Stimulated activated CD4-positive, alpha-beta T cell treated with anti-CD3 and anti-CD28 coated beads, Interleukin-1b, Interleukin-23, amount 100 ng/mL, for 24 hours (primary cell): ENCODE results near the gene RHBDF2.

Experiments
- DNase-seq, 4 experiments: peaks; one replicate each; pipeline ENCODE4 v3.0.0-alpha.2; 2020; ENCODE audit warnings: low read depth in 4 of 4, low spot score in 1 of 4

RHBDF2 gene

DNA sequence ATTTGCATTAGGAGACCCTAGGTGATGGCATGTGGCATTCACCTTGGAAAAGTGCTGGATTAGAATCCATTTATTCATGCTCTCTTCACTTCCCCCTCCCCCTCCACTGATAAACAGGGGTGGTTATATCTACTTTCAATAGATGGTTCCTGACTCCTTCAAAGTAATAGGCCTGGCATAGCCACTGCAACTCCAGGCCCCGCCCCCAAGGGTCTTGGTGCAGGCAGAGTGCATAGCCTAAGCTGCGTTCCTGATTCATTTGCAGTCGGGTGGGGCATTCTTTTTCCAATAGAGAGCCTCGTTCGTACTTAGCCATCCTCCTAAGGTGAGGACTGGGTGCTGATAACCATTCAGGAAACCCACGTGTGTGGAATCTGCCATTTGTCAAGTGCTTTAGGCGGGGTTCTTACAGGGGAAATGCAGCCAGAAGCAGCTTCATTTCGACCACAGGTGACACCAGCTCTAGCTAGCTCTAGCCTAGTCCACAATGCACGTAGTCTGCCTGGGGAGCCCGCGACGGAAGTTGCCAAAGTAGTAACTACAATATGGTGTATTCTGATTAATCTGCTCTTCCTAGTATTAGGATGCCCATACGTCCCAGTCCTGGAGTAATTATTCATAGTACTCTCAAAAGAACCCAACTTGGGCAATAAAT lies 59.4 kb downstream of the RHBDF2 start:
- DNase-seq: no peak

- DNase-seq: no peak
Observed at GRCh38 chr17:76440751-76441362, 60.4 kb downstream of the RHBDF2 start.

DNA sequence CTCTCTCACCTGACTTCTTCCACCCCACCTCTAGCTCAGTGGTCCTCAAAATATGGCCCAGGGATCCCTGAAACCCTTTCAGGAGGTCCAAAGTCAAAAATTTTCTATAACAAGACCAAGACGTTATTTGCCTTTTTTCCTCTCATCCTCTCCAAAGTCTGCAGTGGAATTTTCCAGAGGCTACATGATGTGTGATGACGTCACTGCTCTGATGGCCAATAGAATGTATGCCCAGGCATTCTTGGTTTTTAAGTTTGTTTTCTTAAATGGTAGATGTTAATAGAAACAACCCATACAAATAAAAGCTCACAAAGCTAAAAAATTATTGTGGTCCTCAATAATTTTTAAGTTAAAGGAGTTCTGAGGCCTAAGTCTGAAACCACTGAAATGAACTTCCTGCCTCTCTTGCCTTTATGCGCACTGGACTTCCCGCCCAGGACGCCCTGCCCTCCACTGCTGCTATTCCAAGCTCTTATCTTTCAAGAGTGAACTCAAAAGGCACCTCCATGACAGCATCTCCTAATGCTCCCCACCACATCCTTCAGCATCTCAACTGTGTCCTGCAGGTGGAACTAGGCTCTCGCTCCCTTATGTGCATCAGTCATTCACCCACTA lies 61.8 kb downstream of the RHBDF2 start:
- no peak for DNase-seq

DNA sequence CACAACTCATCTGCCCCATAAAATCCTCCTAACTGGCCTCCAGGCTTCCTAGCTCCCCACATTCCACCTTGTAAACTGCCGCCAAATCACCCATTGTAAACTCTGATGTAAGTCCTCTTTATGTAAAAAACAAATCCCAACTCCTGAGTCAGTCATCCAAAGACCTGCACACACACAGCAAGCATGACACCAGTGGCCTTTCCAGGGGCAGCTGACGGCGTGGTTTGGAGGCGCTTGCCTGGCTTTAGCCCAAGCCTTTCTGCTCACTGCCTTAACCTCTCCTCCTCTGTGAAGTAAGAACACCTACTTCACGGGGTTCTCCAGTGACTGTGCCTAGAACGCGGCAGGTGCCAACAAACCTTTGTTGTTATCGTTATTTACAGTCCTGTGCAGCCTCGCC lies 62.3 kb downstream of the RHBDF2 start:
- no peak for DNase-seq

DNA sequence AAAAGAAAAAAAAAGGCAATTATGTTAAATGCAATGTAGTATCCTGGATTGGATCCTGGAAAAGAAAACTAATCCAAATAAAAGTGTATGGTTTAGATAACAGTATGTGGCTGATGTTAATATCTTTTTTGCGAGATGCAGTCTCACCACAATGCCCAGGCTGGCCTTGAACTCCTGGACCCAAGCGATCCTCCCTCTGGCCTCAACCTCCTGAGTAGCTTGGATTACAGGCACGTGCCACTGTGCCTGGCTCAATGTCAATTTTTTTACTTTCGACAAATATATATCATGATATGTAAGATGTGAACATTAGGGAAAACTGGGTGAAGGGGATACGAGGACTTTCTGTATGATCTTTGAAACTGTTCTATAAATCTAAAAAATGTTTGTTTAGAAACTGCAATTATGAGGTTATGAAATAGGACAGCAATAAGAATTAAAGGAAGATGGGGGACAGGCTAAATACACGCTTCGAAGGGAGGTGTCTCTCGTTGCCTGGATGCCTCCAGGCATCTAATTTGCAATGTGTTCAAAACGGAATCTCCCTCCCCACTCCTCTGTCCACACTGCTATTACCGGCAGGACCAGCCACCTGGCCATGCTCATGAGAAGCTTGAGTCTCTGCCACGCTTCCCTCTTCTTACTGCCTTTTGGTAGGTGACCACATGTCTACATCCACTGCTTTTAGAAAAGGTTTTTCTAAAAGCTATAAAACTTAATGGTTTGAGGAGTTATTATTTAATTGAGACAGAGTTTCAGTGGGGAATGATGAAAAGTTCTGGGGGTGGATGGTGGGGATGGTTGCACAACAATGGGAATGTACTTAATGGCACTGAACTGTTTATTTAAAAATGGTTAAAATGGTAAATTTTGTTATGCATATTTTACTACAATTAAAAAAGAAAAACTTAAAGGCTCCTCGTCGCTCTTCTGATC lies 63.5 kb downstream of the RHBDF2 start:
- DNase-seq: no peak

- DNase-seq: no peak
Observed at GRCh38 chr17:76435751-76436150, 65.5 kb downstream of the RHBDF2 start.

GRCh38 chr17:76434870-76435269 lies 66.4 kb downstream of the RHBDF2 start:
- DNase-seq: no peak

GRCh38 chr17:76433693-76434092 lies 67.5 kb downstream of the RHBDF2 start:
- no peak for DNase-seq

DNA sequence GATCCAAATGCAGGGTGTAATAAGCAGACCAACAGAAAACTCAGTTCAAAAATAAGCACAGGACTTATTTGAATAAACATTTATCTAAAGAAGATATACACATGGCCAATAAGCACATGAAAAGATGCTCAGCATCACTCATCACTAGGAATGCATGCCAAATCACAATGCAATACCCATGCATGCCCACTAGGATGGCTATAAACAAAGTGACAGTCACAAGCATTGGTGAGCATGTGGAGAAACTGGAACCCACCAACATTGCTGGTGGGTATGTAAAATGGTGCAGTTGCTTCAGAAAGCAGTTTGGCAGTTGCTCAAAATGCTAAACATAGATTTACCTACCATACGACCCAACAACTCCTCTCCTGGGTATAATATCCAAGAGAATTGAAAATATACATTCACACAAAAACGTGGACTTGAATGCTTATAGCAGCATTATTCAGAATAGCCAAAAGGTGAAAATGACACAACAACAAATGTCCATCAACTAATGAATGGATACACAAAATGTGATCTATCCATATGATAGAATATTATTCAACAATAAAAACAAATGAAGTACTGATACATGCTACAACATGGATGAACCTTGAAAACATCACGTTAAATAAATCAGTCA lies 68.4 kb downstream of the RHBDF2 start:
- DNase-seq: no peak

- DNase-seq: no peak
Observed at GRCh38 chr17:76432004-76432403, 69.2 kb downstream of the RHBDF2 start.

- no peak for DNase-seq
Observed at GRCh38 chr17:76431509-76431908, 69.7 kb downstream of the RHBDF2 start.

DNA sequence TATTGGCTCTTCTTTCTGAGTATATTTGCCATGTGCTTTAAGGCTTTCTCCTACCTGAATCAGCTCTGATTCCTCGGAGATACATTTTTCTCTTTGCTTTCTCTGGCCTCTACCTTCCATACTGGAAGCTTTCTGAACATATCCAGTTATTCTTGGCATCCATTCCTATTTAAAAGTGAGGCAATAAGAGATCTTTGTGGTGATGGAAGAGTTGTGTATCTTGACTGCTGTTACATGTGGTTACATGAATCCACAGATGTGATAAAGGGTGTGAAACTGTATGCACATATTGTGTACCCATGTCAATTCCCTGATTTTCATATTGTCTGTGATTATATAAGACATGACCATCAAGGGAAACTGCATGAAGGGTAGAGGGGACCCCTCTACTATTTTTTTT lies 72.7 kb downstream of the RHBDF2 start:
- no peak for DNase-seq

DNA sequence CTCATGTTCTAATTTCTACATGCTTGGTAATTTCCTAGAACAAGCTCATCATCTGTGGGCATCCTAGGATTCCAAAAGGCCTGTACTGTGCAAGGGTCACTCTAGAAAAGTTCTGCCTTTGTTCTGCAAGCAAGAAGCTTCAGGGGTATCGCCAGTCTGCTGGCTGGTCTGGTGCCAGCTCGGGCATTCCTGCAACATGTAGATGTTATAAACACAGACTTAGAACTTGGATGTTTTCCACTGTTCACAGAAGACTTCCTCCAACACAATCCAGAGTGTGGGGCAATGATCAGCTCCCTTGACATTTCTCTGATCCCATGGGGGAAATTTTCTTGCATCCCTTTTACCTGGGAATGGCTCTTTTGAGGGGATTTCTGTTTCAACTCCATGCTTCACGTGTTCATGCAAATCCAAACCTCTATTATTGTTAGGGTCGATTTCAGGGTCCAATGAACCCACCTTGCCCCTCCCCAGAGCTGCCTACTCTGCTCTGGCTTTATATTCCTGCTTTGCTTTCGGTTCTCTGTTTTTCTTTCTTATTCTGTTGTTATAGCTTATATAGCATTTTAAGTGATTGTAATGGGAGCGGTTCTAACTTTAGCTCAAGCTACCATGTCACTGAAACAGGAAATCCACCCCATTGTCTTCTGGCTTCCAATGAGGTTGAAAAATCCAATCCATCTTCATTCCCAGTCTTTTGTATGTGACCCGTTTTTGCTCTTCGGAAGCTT lies 73.6 kb downstream of the RHBDF2 start:
- no peak for DNase-seq

DNA sequence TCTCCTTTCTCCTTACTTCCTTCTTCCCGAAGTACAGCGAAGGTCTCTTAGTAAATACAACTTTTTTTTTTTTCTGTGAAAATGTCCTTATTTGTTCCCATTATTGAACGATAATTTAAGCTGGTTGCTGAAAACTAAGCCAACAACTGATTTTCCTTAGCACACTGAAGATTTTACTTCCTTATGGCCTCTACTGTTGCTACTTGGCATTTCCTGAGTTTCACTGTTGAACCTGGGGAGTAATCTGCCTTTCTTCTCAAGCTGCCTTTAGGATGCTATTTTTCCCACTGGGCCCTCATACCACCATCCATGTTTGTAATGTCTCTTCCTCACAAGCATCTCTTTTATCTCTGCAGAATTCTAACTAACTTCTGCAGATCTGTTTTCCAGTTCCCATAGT lies 74.4 kb downstream of the RHBDF2 start:
- no peak for DNase-seq

DNA sequence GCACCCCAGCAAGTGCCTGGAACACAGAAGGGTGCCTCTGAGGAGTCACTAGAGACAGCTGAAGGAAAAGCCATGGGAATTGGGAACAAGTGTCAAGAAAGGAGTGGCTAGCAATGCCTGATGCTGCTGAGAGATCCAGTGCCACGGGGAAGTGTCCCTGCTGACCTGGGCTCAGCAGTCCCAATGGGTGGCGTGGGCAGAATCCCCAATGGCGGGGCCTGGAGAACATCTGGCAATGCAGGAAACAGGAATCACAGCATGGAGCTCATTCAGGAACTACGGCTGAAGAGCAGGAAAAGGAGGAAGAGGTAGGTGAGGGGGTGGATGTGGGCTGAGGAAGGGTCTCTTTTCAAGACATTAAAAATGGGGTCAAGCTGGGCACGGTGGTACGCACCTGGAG lies 78.4 kb downstream of the RHBDF2 start:
- no peak for DNase-seq

DNA sequence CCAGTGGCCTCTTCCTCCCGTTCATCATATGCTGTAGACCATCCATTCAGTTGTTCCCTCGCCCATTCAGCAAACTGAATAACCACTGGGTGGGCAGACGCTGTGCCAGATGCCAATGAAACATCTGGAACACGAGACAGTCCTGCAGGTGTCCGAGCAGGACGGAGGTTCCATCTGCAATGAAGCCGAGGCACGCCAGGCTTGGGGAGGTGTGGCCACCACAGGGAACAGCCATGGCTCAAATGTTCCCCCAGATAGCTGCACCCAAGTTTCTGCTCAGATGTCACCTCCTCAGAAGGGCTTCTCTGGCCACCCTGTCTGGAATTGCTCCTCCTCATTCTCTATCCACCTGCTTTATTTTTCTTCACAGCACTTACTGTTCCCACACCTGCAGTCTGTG lies 78.8 kb downstream of the RHBDF2 start:
- no peak for DNase-seq

- DNase-seq: no peak
Observed at GRCh38 chr17:76421044-76421407, 80.2 kb downstream of the RHBDF2 start.
